GM21619 (cell line): ENCODE data around the gene DMAC2L.
A peak's percentile ranks its signal among the peaks of the same experiment; 100 is the strongest.
"Not testable (repeated sequence)": the region's sequence is repeated elsewhere in the genome, so short reads cannot be mapped to it uniquely, and the experiment has no call there.

Source experiments
- ATAC-seq: cut with Tn5 transposase; IDR thresholded peaks from one replicate; pipeline ENCODE4 v1.9.1; 2021; ENCODE audit not compliant: unreplicated experiment

The DMAC2L gene

GRCh38 chr14:50311972-50312733 lies at the start of gene DMAC2L, which contains the start of gene L2HGDH:
Gene DMAC2L, plus strand, starts transcription at chr14:50312324. Its CDS starts 9,164 bp downstream, at chr14:50321488.
Gene L2HGDH, minus strand, starts transcription at chr14:50312229. Its CDS starts 79 bp downstream, at chr14:50312150.
- ATAC-seq: peak; percentile 91

DNA sequence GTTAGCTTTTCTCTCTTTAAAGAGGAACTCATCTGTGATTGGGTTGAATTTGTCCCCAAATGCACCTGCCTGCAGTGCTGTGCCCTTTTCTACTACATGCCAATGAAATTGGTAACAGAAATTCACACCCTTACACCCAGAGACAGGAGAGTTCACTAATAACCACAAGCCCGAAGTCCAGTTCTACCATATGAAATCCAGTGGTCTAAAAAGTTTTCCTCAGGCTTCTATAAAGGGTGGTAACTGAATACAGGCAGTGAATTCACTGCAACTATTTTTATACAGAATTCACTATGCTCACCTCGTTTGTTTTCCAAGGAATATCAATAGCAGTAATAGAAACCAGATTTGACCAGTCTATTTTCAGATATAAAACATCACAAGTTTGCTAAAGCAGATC lies 49.3 kb upstream of the DMAC2L start:
- ATAC-seq: no peak

DNA sequence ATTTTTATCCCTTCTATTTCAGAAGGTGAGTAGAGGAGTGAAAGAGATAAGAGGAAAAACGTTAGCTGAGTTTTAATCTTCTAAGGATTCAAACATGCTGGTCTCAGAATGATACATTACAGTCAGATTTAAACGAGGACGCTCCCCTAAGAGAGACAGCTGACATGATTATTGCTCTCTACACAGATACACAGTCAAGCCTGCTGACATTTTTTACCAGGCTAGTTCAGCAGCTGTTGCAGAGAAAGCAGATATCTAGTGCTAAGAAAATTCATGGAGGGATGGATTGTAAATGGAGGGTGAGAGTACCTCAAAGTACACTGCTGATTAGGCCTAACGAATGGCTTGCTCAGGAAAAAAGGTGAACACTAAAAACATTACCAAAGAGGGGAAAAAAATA lies 48.8 kb upstream of the DMAC2L start:
- ATAC-seq: no peak

GRCh38 chr14:50265029-50265428 lies 47.1 kb upstream of the DMAC2L start:
- no peak for ATAC-seq

- ATAC-seq: no peak
Observed at GRCh38 chr14:50270932-50271331, 41.2 kb upstream of the DMAC2L start.

GRCh38 chr14:50272498-50272897 lies 39.6 kb upstream of the DMAC2L start:
- no peak for ATAC-seq

DNA sequence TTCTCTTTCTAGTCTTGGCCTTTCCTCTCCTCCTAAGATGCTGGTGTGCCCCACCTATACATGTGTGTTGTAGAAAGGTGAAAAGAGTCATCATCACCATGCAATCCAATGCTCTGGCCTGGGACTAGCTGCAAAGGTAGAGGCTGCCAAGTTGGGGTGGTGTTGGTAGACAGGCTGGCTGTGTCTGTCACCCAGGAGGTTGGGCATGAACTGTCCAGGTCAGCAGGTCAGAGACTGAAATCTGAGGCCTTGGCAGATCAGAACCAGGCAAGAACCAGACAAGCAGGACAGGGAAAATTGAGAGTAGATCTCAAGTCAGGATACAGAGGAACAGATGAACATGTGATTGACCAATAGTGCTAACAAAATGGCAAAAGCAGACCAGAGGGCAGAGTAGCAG lies 26.3 kb upstream of the DMAC2L start:
- no peak for ATAC-seq

- no peak for ATAC-seq
Observed at GRCh38 chr14:50288146-50288545, 24.0 kb upstream of the DMAC2L start.

DNA sequence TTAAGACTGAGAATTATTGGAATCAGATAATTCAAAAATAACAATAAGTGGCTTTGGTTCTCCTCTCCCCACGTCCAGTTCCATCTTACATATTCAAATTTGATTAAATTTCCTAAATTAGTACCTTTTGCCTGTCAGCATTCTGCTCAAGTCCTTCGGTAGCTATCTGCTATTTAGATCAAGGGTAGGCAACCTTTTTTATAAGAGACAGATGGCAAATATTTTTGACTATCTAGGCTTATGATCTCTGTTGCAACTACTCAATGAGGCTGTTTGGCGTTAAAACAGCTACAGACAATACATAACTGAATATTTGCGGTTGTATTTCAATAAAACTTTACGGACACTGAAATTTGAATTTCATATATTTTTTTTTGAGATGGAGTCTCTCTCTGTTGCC lies 21.8 kb upstream of the DMAC2L start:
- ATAC-seq: no peak

DNA sequence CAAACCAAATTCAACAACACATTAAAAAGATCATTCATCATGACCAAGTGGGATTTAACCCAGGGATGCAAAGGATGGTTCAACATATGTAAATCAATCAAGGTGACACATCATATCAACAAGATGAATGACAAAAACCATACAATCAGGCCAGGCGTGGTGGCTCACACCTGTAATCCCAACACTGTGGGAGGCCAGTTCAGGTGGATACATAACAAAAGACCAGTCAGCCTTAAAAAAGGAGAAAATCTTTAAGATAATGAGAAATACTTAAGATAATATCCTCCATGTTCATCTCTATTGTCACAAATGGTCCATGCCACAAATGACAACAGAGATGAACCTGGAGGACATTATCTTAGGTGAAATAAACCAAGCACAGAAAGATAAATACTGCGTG lies 12.5 kb upstream of the DMAC2L start:
- ATAC-seq: no peak

- ATAC-seq: no peak
Observed at GRCh38 chr14:50301914-50302313, 10.2 kb upstream of the DMAC2L start.

- no peak for ATAC-seq
Observed at GRCh38 chr14:50303744-50304471, 8.2 kb upstream of the DMAC2L start.

DNA sequence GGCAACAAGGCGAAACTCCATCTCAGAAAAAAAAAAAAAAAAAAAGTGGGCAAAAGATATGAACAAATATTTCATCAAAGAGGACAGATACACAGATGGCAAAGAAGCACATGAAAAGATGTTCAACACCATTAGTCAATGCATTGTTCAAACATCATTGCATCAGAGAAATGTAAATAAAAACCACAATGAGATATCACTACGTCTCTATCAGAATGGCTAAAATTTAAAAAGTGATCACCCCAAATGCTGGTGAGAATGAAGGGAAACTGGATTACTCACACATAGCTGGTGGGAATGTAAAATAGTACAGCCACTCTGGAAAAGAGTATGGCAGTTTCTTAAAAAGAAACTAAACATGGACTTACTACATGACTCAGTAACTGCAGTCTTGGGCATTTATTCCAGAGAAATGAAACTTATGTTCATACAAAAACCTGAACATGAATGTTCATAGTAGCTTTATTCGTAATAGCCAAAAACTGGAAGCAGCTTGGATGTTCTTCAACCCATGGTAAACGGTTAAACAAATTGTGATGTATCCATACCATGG lies 3.7 kb upstream of the DMAC2L start:
- no peak for ATAC-seq

DNA sequence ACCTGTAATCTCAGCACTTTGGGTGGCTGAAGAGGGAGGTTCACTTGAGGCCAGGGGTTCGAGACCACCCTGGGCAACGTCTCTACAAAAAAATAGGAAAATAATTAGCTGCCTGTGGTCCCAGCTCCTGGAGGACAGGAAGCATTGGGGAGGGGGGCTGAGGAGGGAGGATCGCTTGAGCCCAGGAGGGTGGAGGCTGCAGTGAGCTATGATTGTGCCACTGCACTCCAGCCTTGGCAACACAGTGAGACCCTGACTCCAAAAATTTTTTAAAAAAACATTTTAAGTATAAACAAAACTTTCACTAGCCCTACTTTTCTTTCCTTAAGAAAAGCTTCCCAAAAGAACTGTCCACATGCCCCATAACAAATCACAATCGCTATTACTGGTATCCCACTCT lies 1.7 kb upstream of the DMAC2L start:
- ATAC-seq: no peak

DNA sequence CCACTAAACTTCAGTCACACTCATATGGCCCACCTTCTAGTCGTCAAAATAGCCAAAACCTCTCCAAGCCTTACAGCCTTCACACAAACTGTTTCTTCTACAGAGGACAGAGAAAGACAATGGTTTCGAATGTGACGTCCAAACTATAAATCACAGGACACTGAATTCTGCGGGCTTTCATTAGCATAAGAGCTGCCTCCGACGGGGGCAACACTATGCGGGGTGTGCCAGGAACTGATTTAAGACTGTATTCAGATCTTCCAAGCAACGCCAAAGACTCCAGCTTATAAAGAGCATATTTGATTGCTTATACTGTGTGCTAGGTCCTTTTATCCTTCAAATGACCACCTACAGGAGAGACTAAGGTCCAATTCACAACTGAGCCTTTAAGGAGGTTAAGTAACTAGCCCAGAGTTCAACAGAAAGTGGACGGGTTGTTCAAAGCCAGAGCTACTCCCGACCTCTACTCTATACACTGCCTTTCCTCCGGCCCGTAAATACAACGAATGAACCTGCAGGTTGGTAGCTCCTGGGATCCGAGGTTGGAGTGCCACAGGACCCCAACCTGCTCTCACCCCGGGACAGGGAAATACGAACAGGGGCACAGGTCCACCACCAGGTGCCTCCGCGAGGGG lies 670 bp upstream of the DMAC2L start:
- ATAC-seq: no peak

DNA sequence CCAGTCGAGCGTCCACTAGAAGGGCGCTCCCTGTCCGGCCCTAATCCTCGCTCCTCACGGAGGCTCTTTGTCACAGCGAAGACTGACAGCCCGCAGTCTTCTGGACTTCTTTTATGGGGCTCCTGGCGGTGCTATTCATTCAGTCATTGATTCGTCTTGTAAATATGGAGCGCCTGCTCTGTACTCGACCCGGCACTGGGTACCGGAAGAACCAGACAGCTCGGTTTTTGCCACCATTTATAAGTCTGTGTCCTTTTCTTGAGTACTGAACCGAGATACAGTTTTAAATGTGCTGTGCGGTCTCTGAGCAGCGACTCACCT lies 570 bp downstream of the DMAC2L start:
- ATAC-seq: peak; percentile 23

DNA sequence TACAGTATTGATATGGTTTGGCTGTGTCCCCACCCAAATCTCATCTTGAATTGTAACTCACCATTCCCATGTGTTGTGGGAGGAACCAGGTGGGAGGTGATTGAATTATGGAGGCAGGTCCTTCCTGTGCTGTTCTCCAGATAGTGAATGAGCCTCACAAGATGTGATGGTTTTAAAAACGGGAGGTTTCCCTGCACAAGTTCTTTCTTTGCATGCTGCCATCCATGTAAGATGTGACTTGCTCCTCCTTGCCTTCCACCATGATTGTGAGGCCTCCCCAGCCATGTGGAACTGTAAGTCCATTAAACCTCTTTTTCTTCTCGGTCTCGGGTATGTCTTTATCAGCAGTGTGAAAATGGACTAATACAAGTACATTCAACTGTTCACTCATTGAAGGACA lies 2.0 kb downstream of the DMAC2L start:
- ATAC-seq: not testable (repeated sequence)

GRCh38 chr14:50318031-50318626 lies 6.0 kb downstream of the DMAC2L start:
- no peak for ATAC-seq

- no peak for ATAC-seq
Observed at GRCh38 chr14:50319293-50319692, 7.2 kb downstream of the DMAC2L start.

- no peak for ATAC-seq
Observed at GRCh38 chr14:50319721-50320120, 7.6 kb downstream of the DMAC2L start.

DNA sequence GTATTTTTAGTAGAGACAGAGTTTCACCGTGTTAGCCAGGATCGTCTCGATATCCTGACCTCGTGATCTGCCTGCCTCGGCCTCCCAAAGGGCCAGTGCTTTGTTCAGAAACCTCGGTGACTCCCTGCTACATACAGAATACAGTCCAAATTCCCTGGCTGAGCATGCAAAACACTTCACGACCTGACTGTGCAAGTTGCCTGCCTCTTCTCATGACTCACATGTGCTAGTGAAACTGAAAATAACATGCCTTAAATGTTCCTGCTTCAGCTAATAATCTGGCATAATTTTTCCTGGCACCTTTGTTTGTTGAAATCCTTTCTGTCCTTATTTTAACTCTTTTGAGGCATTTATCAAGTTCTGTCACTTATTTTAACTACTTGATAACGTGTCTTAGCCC lies 8.2 kb downstream of the DMAC2L start:
- ATAC-seq: peak; percentile 40
